Left colon (tissue), 2 donors: ENCODE measurements around the gene HLA-DOB. TPM values are rescaled to one million over a fixed set of nuclear protein-coding genes. Genes with fewer than 3 reads are reported as not detected.

Experiments
- ATAC-seq: fragments of 200-7000 bp; cut with Tn5 transposase; one replicate; pipeline ENCODE4 v1.9.1; 2020; ENCODE audit warnings: mild to moderate bottlenecking, moderate library complexity
- DNase-seq, 2 donors: peaks; one replicate each; pipeline ENCODE4 v3.0.0-alpha.2; 2020
- intact Hi-C, 2 donors: fragments of 100-400 bp; cut with DNase I in 1 of 2; cut with micrococcal nuclease in 1 of 2; formaldehyde crosslinking; loops; one replicate each; pipeline versions ENCODE4 v1.11.2 to v1.14.0; 2022; cut with DNase I, micrococcal nuclease
- total RNA-seq, 2 donors: library from RNA; stranded (reverse); fragmentation: NEBNext Ultra II Directional; extraction: Animal tissue kit (Norgen Biotek cat#: 25700); gene quantifications; one replicate each; pipeline ENCODE4 v1.2.1, GENCODE V29; 2021
- donor health status: DM: no; HTN: no; CAD: no.
- donor health status: DM: yes; HTN: yes; CAD: no.

HLA-DOB gene
- total RNA-seq, 2 donors from 2014 or later, result 0.64 to 1.7 TPM

- DNase-seq (no peak), ATAC-seq (no peak)
- intact Hi-C loops, result no loop called here
These were observed 28.1 kb upstream of the HLA-DOB start for GRCh38 chr6:32844839-32845383.

GRCh38 chr6:32843979-32844838, 27.4 kb upstream of the HLA-DOB start, which contains the start of gene PSMB8:
PSMB8 (minus strand) TSS chr6:32844047; CDS start chr6:32843996, 51 bp downstream.
- ATAC-seq (peak; percentile 92), DNase-seq (peak; percentile 98)
- intact Hi-C loops, result no loop called here

- ATAC-seq, result peak; percentile 5
- peak in 1 of 2 donors; percentile 37 for DNase-seq
- intact Hi-C loops, result no loop called here
These were observed 26.7 kb upstream of the HLA-DOB start for GRCh38 chr6:32843331-32843978.

DNA sequence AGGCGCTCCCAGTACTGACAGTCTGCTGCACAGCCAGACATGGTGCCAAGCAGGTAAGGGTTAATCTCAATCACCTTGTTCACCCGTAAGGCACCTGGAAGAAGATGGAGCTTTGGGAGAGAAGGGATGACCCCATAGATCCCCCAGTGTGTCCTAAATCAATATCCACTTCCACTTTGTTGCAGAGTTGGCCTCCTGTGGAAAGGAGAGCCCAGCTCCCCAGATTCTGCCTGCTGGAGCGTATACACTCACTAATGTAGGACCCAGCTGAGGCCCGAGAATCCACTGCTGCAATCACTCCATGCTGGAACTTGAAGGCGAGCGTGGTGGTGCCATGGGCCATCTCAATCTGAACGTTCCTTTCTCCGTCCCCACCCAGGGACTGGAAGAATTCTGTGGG, 25.9 kb upstream of the HLA-DOB start:
- intact Hi-C loops, result no loop called here
- DNase-seq (no peak), ATAC-seq (no peak)

DNA sequence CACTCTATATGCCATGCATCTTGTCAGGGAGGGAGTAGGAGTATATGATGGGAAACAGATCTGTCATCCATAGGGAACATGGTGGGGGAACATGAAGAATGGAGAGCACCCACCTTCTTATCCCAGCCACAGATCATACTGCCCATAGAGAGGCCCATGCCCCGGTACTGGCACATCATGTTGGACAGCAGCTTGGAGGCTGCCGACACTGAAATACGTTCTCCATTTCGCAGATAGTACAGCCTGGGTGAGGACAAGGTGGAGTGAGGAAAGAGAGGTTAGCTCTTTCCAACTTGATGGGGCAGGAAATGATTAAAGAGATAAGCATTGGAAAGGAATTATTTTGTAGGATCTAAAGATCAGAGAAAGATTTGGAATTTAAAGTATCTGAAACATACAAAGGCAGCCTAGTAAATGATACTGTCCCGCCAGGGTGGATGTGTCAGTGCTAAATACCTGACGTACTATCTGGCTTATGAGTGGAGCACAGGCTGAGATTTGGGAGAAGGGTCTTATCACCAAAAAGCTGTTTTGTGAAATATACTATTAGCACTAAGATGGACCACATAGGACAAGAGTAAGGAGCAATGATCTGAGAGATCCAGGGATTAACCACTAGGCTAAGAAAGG, 25.3 kb upstream of the HLA-DOB start:
- ATAC-seq (no peak), DNase-seq (no peak)
- intact Hi-C loops, result no loop called here

DNA sequence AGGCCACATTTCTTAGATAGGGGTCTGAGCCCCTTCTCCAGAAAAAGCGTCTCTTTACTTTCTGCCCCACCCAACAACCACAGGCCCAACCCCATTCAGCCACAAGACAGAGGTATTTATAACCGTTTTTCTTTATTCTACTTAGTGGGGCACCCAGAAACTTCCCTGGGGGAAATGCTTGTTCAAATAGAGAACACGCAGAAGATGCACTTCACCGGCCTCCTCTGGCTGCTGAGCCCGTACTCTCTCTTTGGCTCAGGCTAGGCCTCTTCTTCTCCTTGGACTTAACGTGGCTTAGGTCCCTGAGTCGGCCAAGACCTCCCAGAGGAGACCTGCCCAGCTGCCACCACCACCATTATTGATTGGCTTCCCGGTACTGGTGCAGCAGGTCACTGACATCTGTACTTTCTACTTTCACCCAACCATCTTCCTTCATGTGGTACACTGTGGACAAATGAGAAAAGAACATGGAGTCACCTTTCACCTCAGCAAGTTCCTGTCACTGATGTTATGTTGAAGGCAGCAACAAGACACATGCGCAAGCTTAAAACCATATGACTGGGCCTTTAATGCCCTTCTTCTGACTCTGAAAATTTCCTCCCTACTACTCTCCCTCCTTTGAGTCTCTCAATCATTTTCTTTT, 23.9 kb upstream of the HLA-DOB start:
- DNase-seq (no peak), ATAC-seq (no peak)
- intact Hi-C loops, result no loop called here

GRCh38 chr6:32839356-32839755, 22.6 kb upstream of the HLA-DOB start:
- intact Hi-C loops, result no loop called here
- DNase-seq, result no peak
- ATAC-seq, result no peak

- ATAC-seq, result peak; percentile 92
- intact Hi-C loops, result no loop called here
- peak; percentile 93 to 98 for DNase-seq
These were observed 21.5 kb upstream of the HLA-DOB start, which contains the start of gene TAP2 for GRCh38 chr6:32838114-32838958. TAP2 (minus strand) TSS chr6:32838739; CDS start chr6:32838233, 506 bp downstream.

- ATAC-seq (no peak), DNase-seq (no peak)
- intact Hi-C loops, result no loop called here
These were observed 20.9 kb upstream of the HLA-DOB start for GRCh38 chr6:32837651-32838113.

- DNase-seq (no peak), ATAC-seq (no peak)
- intact Hi-C loops, result no loop called here
These were observed 20.1 kb upstream of the HLA-DOB start for GRCh38 chr6:32836873-32837272.

DNA sequence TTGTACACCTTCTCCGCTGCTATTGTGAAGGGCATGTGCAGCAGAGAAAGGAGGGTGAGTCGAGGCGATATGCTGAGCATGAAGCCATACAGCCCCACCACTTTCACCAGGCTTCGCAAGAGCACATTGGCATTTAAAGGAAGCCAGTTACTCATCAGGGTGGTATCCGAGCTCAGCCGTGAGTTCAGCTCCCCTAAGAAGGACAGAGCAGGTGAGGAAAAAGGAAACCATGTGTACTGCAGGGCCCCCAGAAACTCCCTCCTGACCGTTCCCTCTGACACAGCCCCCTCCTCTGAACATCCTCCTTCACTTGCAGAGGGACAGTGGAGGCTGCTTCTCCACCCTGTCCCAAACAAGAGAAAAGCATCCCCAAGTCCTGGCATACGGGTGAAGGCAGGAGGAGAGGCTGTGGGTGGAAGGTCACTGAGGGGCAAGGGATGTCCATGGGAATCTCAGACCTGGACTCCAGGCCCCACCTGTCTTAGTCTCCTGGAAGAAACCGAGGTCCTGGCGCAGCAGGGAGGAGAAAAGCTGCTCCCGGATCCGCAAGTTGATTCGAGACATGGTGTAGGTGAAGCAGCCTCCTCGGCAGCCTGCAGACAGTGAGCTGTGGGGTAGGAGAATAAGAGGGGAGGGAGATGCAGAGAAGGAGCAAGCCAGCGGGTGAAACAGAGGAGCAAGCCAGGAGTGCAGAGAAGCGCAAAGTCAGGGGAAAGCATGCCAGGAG, 18.5 kb upstream of the HLA-DOB start:
- intact Hi-C loops, result no loop called here
- no peak for DNase-seq
- ATAC-seq, result no peak

DNA sequence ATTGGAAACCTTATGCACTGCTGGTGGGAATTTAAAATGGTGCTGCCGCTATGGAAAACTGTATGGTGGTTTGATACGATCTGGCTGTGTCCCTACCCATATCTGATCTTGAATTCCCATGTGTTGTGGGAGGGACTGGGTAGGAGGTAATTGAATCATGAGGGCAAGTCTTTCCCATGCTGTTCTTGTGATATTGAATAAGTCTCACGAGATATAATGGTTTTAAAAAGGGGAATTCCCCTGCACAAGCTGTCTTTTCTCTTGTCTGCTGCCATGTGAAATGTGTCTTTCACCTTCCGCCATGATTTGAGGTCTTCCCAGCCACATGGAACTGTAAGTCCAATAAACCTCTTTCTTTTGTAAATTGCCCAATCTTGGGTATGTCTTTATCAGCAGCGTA, 16.9 kb upstream of the HLA-DOB start:
- no peak for DNase-seq
- no peak for ATAC-seq
- intact Hi-C loops, result loop anchor here in 1 of 2 donors (5.0 kb wide), 1 partner anchor 34 kb away; no protein-coding TSS in a partner anchor

DNA sequence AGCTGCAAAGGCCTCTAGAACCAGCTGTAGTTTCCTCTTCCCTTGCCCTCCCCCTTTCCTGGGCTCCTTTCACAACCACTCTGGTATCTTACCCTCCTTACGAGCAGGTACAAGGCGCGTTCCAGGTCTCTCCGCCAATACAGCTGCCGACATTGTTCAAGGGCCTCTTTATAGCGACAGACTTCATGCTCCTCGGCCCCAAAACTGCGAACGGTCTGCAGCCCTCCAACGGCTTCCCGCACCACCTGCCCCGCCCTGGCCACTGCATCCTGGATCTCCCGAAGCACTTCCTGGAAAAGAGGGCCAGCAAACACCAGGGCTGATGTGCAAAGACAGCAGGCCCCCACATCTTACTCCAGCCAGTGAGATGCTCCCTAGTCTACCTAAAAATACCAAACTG, 15.7 kb upstream of the HLA-DOB start:
- DNase-seq, result no peak
- intact Hi-C loops, result loop anchor here in 1 of 2 donors (5.0 kb wide), 1 partner anchor 35 kb away; no protein-coding TSS in a partner anchor
- ATAC-seq, result no peak

GRCh38 chr6:32830936-32831335, 14.1 kb upstream of the HLA-DOB start:
- DNase-seq (no peak), ATAC-seq (no peak)
- intact Hi-C loops, result loop anchor here in 1 of 2 donors (5.0 kb wide), 1 partner anchor 36 kb away; no protein-coding TSS in a partner anchor

DNA sequence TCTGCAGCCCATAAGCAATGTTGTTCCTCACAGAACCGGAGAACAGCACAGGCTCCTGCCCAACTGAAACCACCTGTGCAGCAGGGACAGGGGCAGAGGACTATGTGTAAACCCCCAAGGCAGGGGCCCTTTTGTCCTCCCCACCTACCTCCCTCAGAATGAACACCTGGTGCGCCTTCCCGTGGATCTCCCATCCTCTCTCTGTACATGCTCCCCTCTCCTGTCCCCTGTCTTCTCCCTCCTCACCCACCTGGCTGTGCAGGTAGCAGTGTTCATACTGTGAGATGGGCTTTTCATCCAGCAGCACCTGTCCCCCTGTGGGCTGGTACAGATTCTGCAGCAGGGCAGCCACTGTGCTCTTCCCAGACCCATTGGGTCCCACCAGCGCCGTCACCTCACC, 13.2 kb upstream of the HLA-DOB start:
- intact Hi-C loops, result loop anchor here in 1 of 2 donors (5.0 kb wide), 1 partner anchor 37 kb away; no protein-coding TSS in a partner anchor
- DNase-seq, result no peak
- no peak for ATAC-seq

DNA sequence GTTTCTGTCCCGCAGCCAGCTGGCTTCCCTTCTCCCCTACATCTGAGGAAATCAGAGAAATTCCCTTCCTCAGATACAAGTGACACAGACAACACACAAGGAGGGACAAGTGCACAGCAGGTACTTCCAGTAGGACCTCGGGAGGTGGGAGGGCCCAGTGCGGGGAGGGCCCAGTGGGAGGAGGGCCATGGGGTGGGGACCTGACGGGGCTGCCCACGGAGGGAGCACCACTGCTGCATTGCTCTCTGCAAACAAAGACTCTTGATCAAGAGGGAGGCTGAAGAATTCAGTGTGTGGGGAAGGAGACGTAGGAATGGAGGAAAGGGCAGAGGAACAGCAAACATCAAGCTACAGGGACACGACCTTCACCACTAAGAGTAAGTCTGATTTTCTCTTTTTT, 12.7 kb upstream of the HLA-DOB start:
- DNase-seq (no peak), ATAC-seq (no peak)
- intact Hi-C loops, result no loop called here

- intact Hi-C loops, result no loop called here
- ATAC-seq, result no peak
- DNase-seq, result no peak
These were observed 10.2 kb upstream of the HLA-DOB start for GRCh38 chr6:32827025-32827424.
